ENCODE measurements around the gene ALMS1.
"Not testable (repeated sequence)": the region's sequence is repeated elsewhere in the genome, so short reads cannot be mapped to it uniquely, and the experiment has no call there.

ALMS1 gene

DNA sequence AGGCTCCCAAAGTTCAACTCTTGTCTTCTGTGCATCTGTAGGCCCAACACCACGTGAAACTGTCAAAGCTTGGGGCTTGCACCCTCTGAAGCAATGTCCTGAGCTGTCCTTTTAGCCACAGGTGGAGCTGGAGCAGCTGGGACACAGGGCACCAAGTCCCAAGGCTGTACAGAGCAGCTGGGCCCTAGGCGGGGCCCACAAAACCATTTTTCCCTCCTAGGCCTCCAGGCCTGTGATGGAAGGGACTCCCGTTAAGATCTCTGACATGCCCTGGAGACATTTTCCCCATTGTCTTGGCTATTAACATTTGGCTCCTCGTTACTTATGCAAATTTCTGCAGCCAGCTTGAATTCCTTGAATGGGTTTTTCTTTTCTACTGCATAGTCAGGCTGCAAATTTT lies 145.1 kb downstream of the ALMS1 start:
- not testable (repeated sequence) for DNase-seq

DNA sequence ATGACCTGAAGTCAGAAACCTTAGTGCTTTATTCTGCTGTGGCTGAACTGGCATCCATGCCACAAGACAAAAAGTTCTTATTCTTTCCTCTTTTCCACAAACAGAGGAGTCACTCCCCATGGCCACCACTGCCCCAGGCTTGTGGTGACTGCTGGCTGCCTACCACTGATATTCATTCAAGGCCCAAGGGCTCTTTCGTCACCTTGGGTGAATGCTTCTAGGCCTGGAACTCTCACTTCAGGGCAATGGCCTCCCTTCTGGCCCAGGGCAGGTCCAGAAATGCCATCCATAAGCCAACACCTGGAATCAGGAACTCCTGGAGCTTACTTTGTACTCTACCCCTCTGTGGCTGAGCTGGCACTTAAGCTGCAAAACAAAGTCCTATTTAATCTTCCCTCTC lies 146.7 kb downstream of the ALMS1 start:
- DNase-seq = no peak

DNA sequence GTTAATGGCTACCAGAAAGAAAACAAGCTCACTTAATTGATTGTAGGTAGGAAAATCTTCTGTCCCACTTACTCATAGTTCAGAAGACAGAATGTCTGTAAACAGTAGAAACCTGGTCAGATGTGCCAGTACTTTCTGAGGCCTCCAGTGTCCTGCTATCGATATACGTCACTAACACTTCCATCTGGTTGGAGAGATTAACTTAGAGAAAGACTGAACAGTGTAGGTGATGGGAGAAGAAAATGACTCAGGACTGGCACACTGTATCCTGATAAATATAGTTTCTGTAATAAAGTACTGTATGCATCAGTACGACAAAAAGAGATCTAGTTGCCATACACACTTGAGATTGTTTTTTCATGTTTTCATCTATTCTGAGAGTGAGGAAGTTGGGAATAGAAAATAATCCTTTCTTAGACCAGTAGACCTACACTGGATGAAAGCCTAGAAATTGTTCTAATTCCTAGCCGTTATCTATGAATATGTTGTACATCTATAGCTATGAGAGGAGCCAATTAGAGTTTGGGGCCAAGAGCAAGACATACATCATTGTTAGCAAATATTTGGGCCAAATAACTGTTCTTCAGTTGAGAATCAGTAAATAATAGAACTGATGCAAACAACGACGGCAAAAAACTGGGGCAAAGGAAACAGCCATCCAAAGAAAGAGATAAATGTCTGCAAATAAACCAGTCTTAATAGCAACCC lies 150.7 kb downstream of the ALMS1 start:
- no peak for DNase-seq

DNA sequence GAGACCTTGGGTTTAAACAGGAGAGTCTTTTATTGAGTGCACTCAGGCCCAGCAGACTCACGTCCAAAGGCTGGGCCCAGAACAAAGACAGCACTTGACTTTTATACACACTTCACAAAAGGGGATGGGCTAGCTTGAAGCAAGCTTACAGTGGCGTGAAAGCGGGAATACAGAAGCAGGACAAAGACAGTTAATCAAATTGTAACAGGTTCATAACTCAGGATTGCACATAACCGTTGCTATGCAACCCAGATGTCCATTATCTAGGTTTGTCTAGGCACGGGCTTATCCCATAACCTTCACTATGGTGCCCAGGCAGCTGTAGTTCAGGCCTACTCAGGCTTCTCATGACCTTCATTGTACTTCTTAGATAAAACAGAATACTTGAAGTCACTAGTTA lies 175.2 kb downstream of the ALMS1 start:
- not testable (repeated sequence) for DNase-seq

DNA sequence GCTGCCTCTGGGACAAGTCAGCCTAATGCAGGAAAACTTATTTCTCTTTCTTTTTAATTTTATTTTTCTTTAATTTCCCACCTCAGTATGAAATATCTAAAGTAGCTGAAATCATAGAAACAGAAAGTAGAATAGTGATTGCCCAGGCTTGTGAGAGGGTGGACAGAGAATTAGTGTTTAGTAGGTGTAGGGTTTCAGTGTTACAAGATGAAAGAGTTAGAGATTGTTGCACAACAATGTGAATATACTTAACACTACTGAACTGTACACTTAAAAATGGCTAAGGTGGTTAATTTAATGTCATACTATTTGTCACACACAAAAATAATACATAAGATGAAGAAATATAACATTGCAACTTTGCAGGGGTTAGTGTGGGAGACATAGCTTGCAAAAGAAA lies 175.8 kb downstream of the ALMS1 start:
- DNase-seq = no peak

DNA sequence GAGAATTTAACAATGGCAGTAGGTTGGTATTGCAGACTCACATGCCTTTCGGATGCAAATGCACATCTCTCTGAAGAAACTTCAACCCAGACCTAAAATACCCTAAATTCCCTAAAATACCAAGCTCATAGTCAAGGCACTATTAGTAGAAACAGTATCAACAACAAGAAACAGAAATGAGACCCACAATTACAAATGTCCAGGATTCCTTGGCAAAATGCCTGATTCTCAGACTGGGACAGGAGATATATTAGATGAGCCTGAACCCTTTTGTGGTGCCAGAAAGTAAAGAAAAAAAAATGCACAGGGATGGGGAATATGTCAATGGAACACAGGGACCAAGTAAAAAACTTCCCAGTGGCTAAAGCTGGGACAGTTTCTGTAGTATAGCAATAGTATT lies 179.3 kb downstream of the ALMS1 start:
- no peak for DNase-seq

DNA sequence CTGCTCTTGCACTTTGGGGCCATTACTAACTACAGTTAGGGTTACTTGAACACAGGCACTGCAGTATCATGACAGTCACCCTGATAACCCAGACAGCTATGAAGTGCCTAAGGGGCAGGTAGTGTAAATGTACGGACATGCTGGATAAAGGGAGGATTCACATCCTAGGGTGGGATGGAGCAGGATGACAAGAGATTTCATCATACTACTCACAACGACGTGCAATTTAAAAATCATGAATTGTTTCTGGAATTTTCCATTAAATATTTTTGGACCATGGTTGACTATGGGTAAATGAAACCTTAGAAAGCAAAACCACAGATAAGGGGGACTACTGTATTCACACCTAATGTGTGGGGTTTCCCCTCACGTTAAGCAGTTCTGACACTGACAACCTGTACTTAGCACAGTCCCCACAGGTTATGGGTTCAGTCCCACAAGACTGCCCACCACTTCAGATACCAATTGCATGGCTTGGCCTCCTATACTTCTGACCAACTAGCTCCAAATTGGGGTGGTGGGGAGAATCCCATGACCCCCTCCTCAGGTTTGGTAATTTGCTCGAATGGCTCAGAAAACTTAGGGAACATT lies 180.7 kb downstream of the ALMS1 start:
- no peak for DNase-seq

DNA sequence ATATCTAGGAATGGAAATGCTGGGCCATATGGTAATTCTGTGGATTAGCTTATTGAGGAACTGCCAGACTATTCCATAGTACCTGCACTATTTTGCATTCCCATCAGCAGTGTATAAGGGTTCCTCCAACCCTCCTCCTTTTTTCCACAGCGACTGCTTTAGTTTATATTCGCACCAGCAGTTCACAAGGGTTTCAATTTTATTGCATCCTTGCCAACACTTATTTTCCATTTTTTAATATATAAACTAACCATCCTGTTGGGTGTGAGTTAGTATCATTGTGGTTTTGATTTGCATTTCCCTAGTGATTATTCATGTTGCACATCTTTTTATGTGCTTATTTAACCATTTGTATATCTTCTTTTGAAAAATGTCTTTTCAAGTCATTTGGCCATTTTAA lies 189.6 kb downstream of the ALMS1 start:
- no peak for DNase-seq

DNA sequence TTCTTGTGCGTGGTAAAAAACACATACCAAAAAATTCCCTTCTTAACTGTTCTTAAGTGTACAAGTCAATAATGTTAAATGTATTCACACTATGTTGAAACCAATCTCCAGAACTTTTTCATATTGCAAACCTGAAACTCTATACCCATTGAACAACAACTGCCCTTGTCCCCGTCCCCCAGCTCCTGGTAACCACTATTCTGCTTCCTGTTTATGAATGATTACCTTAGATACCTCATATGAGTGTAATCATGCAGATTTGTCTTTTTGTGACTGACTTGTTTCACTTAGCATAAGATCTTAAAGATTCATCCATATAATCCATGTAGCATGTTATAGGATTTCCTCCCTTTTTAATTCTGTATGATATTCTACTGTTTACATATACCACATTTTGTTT lies 196.7 kb downstream of the ALMS1 start:
- no peak for DNase-seq

DNA sequence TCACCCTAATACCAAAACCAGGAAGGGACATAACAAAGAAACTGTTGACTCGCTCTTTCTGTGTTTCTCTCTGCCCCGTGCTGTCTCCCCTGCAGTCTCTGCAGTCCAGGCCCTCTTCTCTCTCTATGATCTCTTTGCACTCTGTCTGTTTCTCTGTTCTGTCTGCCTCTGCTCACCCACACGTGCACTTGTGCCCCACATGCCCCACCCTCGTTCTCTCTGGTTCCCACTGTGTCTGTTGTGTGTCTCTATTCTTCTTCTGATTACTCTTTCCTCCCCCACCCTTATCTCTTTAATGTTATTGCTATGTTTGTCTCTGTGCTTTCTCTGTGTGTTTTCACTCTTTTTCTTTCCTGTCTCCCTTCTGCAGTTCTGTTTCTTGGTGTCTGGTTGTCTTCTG lies 202.5 kb downstream of the ALMS1 start:
- DNase-seq = no peak

DNA sequence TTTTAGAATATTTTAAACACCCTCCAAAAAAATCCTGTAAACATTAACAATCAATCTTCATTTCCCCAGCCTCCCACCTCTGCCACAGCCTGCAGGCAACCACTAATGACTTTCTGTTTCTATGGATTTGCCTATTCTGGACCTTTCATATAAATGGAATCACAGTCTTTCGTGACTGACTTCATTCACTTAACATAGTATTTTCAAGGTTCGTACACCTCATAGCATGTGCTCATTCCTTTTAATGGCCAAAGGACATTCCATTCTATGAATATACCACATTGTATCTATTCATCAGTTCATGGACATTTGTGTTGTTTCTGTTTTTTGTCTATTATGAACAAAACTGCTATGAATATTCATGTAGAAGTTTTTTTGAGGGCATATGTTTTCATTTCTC lies 208.0 kb downstream of the ALMS1 start:
- DNase-seq = no peak

DNA sequence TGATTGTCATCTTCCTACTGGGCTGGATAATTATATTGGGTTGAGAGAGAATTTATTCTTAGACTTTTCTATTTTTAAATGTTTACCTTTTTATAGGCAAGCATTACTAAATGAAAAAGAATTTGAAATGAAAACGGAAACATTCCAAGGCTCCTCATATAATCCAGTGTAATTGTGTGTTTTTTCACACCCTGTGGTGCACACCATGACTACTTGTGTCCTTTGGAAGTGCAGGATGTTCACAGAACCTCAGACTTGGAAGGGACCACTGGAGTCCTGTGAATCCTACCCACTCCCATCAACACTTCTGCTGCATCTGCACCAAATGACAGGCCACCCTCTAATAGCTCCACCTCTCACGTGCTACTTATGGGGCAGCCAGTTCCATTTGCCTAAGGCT lies 208.6 kb downstream of the ALMS1 start:
- no peak for DNase-seq

DNA sequence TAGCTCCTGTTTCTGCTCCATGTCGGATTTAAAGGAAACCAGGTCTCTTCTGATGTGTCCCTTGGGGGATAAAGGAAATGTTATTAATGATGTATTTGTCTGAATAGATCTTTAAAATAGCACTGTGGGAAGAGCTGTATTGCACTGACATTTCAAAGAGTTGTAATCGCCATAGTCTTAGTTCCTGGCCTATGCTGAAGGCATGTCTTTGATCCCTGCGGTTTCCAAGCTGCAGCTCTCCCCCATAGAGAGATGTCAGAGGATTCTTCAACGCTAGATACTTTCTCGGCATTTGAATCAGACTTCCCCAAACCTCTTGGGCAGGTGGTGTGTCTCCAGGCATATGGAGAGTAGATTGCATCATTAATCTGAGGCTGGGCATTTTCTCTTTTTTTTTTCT lies 216.1 kb downstream of the ALMS1 start:
- DNase-seq = no peak

DNA sequence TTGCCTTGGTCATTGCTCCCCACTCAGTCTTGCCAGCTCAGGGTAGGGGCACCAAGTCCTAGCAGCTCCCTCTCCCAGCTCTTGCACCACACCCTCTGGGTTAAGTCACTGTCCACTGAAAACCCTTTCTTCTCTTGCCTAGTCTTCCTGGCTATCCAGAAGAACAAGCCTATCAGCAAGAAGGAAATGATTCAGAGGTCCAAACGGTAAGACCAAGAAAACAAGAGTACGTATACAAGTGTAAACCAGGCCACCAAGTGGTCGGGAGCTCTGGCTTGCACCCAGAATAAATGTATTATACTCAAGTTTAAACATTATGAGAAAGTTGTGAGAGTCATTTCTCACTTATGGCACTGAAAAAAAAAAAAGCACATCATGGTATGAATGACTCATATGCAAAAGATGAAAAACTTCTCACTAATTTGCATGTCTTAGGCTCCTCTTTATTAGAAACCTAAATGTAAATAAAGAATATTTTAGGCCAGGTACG lies 217.5 kb downstream of the ALMS1 start:
- not testable (repeated sequence) for DNase-seq

DNA sequence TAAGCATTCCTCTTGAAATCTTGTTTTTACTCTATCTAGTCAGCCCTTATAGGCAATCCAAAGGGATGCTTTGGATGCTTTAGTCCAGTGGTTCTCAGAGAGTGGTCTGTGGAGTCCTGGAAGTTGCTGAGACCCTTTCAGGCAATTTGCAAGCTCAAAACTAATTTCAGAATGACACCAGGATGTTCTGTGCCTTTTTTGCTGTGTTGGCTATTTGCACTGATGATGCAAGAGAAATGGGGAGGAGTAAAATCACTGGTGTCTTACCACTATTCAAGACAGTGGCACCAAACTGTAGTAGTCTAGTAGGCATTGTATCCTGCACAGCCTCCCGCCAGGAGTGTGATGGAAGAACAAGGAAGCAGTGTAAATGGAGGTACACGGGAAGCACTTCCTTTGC lies 219.0 kb downstream of the ALMS1 start:
- not testable (repeated sequence) for DNase-seq

DNA sequence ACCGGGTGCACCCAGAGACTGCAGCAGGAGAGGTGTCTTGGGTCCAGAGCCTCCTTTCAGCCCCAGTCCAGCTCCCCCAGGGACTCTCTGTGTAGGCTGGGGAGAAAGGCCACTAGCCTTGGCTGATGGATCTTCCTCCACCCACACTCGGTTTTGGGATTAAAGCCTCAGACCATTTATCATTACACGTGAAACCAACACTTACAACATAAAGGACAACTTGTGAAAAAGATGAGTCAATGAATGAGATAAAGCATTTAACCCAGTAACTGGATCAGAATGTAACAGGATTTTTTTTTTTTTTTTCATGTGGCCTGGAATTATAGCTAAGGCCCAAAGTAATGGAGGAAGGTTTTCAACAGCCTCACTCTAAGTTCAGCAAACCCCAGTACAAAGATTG lies 224.5 kb downstream of the ALMS1 start:
- no peak for DNase-seq

DNA sequence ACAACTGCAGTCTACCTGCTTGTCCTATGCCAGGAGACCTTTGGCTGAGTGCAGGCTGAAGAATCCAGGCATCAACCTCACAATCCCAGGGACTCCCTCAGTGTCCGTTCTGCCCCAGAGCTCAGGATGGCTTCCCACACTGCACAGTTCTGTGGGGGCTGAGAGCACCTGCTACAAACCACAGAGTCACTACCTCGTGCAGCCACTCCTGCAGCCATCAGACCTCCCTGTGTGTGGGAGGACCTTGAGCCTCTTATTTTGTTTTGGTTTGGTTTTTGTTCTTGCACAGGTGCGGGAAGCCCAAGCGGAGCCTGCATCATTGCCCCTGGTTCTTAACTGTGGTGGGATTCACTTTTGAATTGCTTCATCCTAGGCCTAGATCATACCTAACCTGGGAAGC lies 225.6 kb downstream of the ALMS1 start:
- no peak for DNase-seq

DNA sequence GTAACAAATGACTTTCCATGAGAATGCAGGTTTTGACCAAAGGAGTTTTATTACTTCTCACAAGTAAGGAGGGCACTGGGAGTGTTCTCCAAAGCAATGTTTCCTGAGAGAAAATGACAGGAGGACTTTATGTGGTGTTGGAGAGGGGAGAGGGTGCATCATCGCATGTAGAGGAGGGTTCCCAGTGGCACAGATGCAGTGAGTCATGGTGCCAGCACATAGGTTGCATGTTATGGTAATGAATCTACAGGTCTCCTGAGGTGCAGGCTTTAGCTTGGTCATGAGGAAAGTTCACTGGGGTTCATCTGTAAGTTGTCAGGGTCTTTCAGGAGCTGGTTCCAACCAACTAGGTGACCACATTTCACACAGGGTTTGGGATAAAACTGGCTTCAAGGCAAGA lies 226.2 kb downstream of the ALMS1 start:
- no peak for DNase-seq

DNA sequence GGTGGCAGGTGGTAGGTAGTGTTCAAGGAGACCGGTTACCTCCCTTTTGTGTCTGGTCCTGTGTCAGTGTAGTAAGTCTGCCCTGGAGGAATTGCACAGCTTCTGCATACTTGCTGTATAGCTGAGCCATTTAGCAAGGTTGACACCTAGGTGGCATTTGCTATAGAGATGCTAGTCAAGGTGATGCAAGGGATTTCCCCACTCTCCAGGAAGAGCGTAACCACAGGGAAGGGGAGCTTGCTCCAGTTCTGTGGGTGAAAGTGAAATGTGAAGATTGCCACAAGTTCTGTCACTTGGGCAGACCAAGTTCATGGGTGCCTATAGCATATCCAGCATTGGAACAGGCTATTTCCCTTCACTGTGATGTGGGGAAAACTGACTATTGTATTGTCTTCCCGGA lies 228.5 kb downstream of the ALMS1 start:
- no peak for DNase-seq

DNA sequence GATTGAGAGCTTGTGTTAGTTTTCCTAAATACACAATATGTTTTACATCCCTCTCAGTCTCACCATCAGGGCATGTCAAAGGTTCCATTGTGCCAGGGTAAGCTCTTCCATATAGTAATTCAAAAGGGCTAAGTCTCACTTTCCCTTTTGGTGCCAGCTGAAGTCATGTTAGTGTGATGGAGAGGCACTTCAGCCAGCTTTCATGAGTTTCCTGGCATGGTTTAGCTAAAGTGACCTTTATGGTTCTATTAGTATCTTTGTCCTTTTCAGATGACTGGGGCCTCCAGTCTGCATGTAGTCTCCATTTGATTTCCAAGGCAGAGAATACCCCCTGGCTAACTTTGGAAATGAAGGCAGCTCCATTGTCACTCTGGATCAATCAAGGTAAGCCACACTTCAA lies 229.4 kb downstream of the ALMS1 start:
- no peak for DNase-seq

DNA sequence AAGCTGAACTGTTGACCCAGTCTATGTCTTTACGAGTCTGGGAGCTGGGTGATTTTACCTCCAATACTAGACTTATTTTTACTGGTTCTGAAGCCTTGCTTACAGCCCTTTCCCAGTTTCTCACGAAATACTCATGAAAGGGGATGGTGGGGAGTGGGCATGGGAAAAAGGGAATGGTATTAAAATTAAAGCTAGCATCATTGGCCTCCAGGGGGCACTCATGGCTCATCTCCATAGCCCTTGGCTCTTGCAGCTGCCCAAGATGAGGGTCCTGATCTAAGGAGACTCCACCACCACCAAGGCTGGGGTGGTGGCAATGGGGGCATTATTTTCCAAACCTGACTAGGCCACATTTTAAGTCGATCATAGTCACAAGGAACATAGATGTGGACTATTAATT lies 234.3 kb downstream of the ALMS1 start:
- not testable (repeated sequence) for DNase-seq

DNA sequence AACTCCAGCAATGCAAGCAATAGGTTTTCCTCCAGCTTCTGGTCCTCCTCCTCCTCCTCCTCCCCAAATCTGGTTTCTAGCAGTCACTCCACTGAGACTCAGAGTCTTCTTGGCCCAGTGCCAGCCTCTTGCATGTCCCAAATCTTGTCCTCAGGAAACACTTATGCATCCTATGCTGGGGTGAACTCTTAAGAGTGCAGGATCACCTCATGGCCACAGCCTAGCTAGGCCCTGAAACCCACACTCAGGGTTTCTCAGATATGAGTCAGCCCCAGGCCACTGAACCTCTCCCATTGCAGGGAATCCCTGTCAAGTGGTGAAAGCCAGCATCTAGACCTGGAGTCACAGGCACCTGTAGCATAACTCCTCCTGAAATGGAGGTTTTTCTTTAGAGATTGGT lies 238.4 kb downstream of the ALMS1 start:
- DNase-seq = not testable (repeated sequence)

DNA sequence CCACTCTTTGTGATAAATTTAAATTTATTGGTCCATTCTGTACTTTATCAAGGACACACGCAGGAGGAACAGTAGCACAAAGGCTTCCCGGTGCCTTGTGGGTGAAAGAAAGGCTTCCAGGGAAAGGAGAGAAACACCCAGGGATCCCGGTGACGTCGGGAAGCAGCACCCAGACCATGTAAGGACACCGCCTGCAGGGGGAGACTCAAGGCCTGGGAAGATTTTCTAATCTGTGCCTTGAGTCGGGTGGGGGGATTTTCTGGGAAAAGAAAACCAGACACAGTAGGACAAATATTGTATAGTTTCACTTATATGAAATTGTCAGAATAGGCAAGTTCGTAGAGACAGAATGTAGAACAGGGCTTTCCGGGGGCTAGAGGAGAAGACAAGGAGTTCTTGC lies 239.0 kb downstream of the ALMS1 start:
- DNase-seq = not testable (repeated sequence)

DNA sequence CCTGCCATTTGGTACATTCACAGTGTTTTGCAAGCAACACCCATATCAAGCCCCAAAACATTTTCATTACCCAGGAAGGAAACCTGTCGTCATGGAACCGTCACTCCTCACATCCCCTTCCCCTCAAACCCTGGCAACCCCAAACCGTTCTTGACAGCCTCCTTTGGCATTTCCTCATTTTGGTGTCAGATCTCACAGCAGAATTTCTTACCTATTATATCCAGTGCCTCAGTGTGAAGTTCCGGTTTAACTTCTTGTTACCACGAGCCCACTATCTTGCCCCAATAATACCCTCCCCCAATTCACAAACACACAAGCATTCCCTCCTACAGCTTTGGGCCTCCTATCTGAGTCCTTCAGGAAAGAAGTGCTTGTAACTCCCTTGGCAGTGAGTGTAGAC lies 240.6 kb downstream of the ALMS1 start:
- DNase-seq = not testable (repeated sequence)

DNA sequence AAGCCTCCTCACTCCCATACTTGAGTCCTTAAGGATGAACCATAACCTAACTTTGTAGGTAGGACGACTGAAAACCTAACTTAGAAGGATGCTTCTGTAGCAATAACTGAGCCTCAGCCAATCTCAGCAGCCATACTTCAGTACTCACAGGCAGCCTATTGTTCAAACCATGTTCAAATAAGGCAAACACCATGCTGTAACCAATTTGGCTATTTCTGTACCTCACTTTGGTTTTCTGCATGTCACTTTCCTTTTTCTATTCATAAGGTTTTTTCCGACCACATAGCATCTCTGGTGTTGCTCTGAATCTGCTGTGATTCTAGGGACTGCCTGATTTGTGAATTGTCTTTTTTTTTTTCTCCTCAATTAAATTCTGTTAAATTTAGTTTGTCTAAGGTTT lies 242.9 kb downstream of the ALMS1 start:
- not testable (repeated sequence) for DNase-seq
